UCSD-AML1 (cell line): ENCODE measurements around the gene KATNAL2.
A peak's percentile ranks its signal among the peaks of the same experiment; 100 is the strongest.

Source experiments
- DNase-seq: peaks from one replicate; lab custom pipeline; 2025; ENCODE audit not compliant: unreplicated experiment; lab: John Stamatoyannopoulos, UW

KATNAL2 gene

GRCh38 chr18:47109720-47110119 lies 192.3 kb downstream of the KATNAL2 start:
- no peak for DNase-seq

GRCh38 chr18:47110492-47111274 lies 193.3 kb downstream of the KATNAL2 start:
- DNase-seq, result no peak

DNA sequence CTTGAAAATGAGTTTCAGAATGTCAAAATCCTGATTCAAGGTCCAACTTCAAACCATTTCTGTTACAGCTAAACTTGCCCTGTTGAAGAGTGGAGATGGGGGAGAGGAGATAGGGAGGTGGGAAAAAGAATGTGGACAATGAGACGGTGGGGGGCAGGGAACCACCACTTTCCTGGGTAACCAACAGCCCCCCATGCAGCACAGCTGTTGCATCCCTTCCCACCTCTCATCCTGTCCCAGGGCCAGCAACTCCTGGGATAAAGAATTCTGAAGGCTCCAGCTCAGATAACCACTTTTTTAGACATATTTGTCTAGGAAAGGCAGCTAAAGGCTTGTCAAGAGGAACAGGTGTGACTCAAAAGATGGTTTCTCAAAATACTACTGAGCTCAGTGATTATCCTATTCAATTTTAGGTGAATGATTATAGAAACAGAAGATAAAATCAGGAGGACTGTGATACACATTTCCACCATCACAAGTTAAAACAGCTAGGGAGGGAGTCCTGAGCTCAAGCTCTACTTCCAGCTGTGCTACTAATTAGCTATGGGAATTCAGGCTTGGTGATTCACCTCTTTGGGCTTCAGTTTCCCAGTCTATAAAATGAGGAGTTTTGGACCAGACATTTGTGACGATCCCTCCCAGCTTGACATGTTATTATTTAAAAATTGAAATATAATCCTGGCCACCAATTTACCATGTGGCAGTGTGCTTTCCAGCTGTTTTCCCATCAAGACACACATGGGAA lies 196.6 kb downstream of the KATNAL2 start:
- DNase-seq, result no peak

- no peak for DNase-seq
Measured at GRCh38 chr18:47115205-47115604, 197.8 kb downstream of the KATNAL2 start.

DNA sequence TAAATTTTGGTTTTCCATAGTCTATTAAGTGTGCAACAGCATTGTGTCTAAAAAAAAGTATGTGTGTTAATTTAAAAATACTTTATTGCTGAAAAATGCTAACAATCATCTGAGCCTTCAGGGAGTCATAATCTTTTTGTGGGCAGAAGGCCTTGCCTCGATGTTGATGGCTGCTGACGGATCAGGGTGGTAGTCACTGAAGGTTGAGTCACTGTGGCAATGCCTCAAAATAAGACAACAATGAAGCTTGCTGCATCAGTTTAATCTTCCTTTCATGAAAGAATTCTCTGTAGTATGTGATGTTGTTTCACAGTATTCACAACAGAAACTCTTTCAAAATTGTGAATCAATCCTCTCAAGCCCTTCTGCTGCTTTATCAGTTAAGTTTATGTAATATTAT lies 201.6 kb downstream of the KATNAL2 start:
- DNase-seq, result no peak

DNA sequence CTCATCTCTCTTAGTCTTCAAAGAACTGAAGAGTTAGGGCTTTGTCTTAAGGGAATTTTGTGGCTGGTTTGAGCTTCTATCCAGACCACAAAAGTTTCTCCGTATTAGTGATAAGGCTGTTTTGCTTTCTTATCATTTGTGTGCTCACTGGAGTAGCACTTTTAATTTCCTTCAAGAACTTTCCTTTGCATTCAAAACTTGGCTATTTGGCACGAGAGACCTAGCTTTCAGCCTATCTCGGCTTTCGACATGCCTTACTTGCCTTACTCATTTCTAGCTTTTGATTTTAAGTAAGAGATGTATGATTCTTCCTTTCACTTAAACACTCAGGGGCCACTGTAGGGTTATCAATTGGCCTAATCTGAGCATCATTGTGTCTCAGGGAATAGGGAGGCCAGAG lies 203.0 kb downstream of the KATNAL2 start:
- no peak for DNase-seq

- DNase-seq, result no peak
Measured at GRCh38 chr18:47121146-47121545, 203.7 kb downstream of the KATNAL2 start.

- DNase-seq, result no peak
Measured at GRCh38 chr18:47141289-47141688, 223.9 kb downstream of the KATNAL2 start.

DNA sequence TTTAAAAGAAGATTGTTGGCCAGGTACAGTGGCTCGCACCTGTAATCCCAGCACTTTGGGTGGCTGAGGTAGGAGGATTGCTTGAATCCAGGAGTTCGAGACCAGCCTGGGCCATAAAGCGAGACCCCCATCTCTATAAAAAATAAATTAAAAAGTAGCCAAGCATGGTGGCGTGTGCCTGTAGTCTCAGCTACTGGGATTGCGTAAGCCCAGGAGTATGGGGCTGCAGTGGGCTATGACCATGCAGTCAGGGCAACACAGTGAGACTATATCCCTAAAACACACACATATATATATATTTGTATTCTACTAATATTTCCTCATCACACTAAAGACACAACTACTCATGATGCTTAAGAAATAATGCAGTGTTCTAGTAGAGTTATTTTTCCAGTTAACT lies 225.8 kb downstream of the KATNAL2 start:
- DNase-seq, result no peak

DNA sequence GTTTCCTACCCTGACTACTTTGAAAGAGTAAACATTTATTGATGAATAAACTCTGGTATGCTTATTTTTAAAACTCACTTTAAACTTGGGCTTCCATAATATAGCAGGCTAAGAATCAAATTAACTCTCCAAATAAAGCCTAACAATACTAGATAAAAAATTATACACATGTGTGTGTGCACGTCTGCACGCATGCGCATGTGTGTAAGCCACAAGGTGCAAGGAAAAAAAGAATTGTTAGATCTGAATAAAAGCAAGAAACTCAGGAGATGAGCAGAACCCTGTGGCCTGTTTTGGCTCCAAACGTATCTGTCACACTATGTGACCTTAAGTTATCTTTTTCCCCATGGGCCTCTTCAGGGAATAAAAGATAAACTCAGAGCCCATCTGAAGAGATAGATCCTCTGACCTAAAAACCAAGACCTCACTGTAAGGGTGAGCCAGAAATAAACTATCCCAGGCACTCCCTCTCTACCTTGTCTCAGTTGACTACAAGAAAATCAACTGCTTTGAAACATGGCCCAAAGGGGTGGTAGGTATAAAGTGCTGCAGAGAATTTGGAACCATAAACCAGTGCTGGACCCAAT lies 226.6 kb downstream of the KATNAL2 start:
- DNase-seq, result no peak

GRCh38 chr18:47146206-47146605 lies 228.8 kb downstream of the KATNAL2 start:
- DNase-seq, result no peak

DNA sequence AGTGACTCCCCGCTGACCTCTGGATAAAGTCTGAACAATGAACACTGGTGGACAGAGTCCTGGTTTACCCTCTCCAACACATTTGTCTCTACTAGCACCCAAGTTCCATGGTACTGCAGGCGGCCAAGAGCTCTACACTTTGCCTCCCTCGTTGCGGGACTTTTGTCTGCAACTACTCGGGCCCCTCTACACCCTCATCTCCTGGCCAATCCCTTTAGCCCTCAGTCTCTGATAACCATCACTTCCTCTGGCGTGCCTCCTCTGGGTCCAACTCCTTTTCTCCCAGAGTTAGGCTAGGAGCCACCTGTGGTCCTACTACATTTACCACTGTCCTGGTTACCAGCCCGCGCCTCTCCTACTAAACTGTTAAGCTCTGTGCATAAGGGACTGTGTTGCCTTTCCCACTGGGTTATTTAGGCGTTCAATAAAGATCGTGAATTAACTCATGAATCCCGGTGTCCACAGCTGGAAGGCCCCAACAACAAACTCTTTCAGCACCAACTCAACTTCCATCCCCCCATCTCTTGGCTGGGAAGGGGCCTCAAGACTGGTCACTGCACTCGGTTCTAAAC lies 232.1 kb downstream of the KATNAL2 start:
- DNase-seq, result peak; percentile 54

GRCh38 chr18:47150029-47150823 lies 232.8 kb downstream of the KATNAL2 start, which contains the start of gene HDHD2:
Gene HDHD2 (minus strand): TSS chr18:47150500. CDS start chr18:47136439, 14,061 bp downstream.
- peak; percentile 91 for DNase-seq

DNA sequence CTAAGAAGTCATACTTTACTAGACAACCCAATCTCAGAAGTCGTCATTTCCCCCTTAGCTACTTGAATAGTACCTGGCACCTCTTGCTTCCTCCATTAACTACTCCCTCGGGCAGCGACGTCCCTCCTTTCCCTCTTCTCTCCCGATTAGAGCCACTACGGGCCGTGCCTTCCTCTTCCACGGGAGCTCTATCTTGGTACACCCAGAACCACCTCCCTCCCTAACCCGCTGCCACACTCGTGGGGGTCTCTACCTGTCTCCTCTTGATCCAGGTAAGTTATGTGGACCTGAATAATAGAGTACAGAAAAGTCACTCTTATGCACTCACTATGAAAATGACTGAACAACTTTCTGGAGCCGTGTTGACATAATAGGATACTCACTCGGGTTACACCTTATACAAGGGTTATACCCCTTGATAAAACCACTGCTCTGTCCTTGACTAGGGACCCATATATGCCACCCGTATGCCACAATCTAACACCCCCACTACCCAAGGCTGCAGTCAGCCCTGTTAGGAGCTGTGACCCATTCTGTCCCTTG lies 233.5 kb downstream of the KATNAL2 start:
- DNase-seq, result peak; percentile 52

DNA sequence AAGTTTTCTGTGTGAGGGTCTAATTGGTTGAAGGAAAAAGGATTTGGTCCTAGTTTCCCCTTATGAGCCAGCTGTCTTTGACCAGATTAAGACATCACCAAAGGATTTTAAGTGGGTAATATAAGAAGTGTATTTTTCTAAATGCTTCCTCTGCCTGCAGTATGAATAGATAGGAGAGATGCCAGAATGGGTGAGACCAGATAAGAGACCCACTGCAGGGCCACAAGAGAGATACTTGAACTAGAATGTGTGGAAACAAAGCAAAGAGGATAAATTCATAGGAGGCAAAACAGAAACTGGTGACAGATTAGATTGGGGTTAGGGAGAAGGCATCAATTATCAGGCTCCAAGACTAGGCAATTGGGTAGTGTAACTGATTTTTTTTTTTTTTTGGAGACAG lies 234.0 kb downstream of the KATNAL2 start:
- no peak for DNase-seq
